ENCODE data around the gene DLGAP1.

- TF ChIP-seq, protein P1, sequence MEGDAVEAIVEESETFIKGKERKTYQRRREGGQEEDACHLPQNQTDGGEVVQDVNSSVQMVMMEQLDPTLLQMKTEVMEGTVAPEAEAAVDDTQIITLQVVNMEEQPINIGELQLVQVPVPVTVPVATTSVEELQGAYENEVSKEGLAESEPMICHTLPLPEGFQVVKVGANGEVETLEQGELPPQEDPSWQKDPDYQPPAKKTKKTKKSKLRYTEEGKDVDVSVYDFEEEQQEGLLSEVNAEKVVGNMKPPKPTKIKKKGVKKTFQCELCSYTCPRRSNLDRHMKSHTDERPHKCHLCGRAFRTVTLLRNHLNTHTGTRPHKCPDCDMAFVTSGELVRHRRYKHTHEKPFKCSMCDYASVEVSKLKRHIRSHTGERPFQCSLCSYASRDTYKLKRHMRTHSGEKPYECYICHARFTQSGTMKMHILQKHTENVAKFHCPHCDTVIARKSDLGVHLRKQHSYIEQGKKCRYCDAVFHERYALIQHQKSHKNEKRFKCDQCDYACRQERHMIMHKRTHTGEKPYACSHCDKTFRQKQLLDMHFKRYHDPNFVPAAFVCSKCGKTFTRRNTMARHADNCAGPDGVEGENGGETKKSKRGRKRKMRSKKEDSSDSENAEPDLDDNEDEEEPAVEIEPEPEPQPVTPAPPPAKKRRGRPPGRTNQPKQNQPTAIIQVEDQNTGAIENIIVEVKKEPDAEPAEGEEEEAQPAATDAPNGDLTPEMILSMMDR (IDR thresholded peaks at IDR 0.05; ENCODE audit: low read depth, low read length) = no peak
- TF ChIP-seq EZH2phosphoT487 (IDR thresholded peaks at IDR 0.05; ENCODE audit: low read depth) = no peak
Observed at GRCh38 chr18:3715231-3716080, 739.7 kb downstream of the DLGAP1 start.
